ENCODE measurements around the gene XAF1. TPM values are rescaled to one million over a fixed set of nuclear protein-coding genes. Genes with fewer than 3 reads are reported as not detected.
"Not testable (repeated sequence)": the region's sequence is repeated elsewhere in the genome, so short reads cannot be mapped to it uniquely, and the experiment has no call there.

Gene XAF1
- total RNA-seq, 1 donor from 2014 or later: 18.6 TPM

DNA sequence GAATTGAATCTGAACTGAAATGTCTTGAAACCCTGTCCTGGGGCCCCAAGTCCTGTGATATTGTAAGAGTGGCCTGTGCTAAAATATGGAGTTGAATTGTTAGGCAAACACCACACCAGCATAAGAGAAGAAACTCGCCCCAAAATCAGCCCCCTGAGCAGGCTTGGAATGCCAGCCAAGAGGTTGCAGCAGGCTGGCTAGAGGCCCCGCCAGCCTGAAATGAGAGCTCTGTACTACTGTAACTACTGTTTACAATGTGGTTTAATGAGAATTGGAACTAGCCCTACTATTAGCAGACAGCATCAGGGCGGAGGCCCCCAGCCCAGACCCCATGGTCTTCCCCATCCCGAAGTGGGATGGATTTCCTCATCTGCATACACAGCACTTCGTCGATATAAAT is 43.9 kb downstream of the XAF1 start:
- Histone ChIP-seq H3K27me3 (ENCODE audit: low read depth) (peaks cover 41% of the 10 kb centered on the region), H3K27ac (replicated peaks) (no peak overlapping the region), H3K4me1 (no peaks in the 10 kb centered on the region), H3K4me3 (no peak overlapping the region), H3K36me3 (no peaks in the 10 kb centered on the region), H3K9me3 (replicated peaks) (no peaks in the 10 kb centered on the region)
- intact Hi-C loops (cut with micrococcal nuclease): no loop called here
- TF ChIP-seq, protein P1, sequence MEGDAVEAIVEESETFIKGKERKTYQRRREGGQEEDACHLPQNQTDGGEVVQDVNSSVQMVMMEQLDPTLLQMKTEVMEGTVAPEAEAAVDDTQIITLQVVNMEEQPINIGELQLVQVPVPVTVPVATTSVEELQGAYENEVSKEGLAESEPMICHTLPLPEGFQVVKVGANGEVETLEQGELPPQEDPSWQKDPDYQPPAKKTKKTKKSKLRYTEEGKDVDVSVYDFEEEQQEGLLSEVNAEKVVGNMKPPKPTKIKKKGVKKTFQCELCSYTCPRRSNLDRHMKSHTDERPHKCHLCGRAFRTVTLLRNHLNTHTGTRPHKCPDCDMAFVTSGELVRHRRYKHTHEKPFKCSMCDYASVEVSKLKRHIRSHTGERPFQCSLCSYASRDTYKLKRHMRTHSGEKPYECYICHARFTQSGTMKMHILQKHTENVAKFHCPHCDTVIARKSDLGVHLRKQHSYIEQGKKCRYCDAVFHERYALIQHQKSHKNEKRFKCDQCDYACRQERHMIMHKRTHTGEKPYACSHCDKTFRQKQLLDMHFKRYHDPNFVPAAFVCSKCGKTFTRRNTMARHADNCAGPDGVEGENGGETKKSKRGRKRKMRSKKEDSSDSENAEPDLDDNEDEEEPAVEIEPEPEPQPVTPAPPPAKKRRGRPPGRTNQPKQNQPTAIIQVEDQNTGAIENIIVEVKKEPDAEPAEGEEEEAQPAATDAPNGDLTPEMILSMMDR (IDR thresholded peaks at IDR 0.05; ENCODE audit: borderline replicate concordance): no peak
- DNase-seq: no peak

DNA sequence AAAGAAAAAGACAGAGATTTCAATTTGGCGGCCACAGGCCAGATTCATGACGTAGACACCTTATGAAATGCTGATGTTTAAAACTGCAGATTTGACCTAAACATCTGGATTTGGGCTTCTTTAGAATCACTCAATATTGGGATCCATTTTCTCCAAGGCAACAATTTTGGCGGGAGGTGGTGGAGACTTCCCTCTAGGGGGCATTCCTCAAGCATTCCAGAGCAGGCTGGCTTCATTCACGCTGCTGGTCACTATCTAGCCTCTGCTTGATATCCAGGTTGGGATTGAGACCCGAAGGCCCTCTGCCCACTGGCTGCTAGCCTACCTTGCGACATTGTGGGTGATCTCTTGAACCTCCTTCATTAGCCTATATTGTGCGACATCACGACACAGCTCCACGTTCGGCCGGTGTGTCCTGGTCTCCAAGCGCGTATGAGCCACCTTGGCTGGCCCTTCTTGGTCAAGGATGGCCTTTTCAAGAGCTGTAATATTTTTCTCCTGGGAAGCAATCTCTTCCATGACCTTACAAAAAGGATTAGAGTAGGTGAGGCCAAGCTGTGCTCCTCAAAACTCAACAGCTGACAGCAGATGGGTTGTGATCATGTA is 44.7 kb downstream of the XAF1 start:
- Histone ChIP-seq H3K36me3 (no peaks in the 10 kb centered on the region), H3K4me1 (no peaks in the 10 kb centered on the region), H3K27ac (replicated peaks) (no peak overlapping the region), H3K4me3 (no peak overlapping the region), H3K9me3 (replicated peaks) (no peaks in the 10 kb centered on the region), H3K27me3 (ENCODE audit: low read depth) (peaks cover 41% of the 10 kb centered on the region)
- intact Hi-C loops (cut with micrococcal nuclease): no loop called here
- no peak for DNase-seq
- TF ChIP-seq, protein P1 (IDR thresholded peaks at IDR 0.05; ENCODE audit: borderline replicate concordance): peak; percentile 58

DNA sequence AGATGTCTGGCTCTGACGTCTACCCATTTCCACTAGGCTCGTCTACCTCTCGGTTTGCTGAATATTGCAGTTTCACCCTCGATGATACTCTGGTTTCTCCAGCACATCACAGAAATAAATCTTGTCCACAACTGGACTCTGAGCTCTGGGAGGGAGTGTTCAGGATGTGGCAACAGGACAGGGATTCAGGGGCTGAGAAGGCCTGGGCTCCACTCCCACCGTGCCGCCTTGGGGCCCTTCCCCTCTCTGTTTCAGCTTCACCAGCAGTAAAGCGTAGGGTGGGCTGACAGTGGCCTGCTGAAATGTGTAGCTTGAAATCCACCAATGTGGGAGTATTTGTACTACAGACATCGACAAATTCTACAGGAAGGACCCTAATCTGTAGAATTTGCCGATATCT is 55.7 kb downstream of the XAF1 start:
- Histone ChIP-seq H3K27me3 (ENCODE audit: low read depth) (peaks cover 74% of the 10 kb centered on the region), H3K27ac (replicated peaks) (no peak overlapping the region), H3K9me3 (replicated peaks) (peaks cover 20% of the 10 kb centered on the region), H3K36me3 (no peaks in the 10 kb centered on the region), H3K4me1 (no peaks in the 10 kb centered on the region), H3K4me3 (no peak overlapping the region)
- intact Hi-C loops (cut with micrococcal nuclease): no loop called here
- TF ChIP-seq, protein P1 (IDR thresholded peaks at IDR 0.05; ENCODE audit: borderline replicate concordance): no peak
- DNase-seq: no peak

DNA sequence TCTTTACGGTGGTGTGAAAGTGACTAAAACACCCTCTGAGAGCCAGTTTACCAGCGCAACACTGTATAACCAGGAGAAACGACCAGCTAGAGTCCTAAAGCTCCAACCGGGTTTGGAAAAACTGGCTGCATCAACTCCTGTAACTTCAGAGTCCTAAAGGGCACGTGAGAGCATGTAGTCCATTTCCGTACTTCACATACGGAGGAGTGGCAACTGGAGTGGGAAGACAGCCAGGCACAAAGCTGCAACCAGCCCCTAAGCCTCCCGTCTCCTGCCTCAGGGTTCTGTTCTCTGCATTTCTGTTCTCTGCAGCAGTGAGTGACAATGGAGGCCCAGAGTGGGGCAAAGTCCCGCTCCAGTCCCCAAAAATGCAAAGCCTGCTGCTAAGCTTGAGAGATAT is 56.4 kb downstream of the XAF1 start:
- H3K27me3 ChIP-seq (ENCODE audit: low read depth): peaks cover 79% of the 10 kb centered on the region
- no peak overlapping the region for H3K4me3 ChIP-seq
- H3K27ac ChIP-seq (replicated peaks): no peak overlapping the region
- intact Hi-C loops (cut with micrococcal nuclease): no loop called here
- no peaks in the 10 kb centered on the region for H3K36me3 ChIP-seq
- H3K9me3 ChIP-seq (replicated peaks): peaks cover 20% of the 10 kb centered on the region
- DNase-seq: no peak
- TF ChIP-seq, protein P1 (IDR thresholded peaks at IDR 0.05; ENCODE audit: borderline replicate concordance): no peak
- H3K4me1 ChIP-seq: no peaks in the 10 kb centered on the region

DNA sequence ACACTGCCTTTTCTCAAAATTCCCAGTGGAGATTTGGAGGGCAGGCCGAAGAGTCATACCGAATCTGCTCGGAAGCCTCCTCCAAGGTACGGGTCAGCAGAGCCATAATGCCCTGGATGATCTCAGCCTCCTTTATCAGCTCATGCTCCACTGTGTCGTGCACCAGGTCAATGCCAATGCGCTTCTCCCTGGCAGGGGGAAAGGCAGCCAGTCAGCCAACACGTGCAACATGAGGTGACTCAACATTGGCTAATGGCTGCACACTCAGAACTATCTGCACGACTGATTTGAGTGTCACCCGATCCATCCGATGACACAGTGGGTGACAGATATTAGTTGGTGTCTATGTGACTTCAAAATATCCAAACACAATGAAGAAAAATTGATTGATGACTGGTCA is 59.9 kb downstream of the XAF1 start:
- intact Hi-C loops (cut with micrococcal nuclease): no loop called here
- TF ChIP-seq, protein P1 (IDR thresholded peaks at IDR 0.05; ENCODE audit: borderline replicate concordance): no peak
- H3K27ac ChIP-seq (replicated peaks): no peak overlapping the region

DNA sequence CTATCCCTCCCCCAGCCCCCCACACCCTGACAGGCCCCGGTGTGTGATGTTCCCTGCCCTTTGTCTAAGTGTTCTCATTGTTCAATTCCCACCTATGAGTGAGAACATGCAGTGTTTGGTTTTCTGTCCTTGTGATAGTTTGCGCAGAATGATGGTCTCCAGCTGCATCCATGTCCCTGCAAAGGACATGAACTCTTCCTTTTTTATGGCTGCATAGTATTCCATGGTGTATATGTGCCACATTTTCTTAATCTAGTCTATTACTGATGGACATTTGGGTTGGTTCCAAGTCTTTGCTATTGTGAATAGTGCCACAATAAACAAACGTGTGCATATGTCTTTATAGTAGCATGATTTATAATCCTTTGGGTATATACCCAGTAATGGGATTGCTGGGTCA is 60.5 kb downstream of the XAF1 start:
- peaks cover 18% of the 10 kb centered on the region for H3K9me3 ChIP-seq (replicated peaks)
- H3K36me3 ChIP-seq; DNase-seq; H3K4me1 ChIP-seq; intact Hi-C loops (cut with micrococcal nuclease); H3K27ac ChIP-seq (replicated peaks); H3K4me3 ChIP-seq: not testable (repeated sequence)
- H3K27me3 ChIP-seq (ENCODE audit: low read depth): peaks cover 58% of the 10 kb centered on the region

More for the DNA sequence above, 59.9 kb downstream of the XAF1 start:
- no peak overlapping the region for H3K4me3 ChIP-seq
- no peaks in the 10 kb centered on the region for H3K36me3 ChIP-seq
- no peaks in the 10 kb centered on the region for H3K4me1 ChIP-seq
- peaks cover 64% of the 10 kb centered on the region for H3K27me3 ChIP-seq (ENCODE audit: low read depth)
- no peak for DNase-seq
- H3K9me3 ChIP-seq (replicated peaks): peaks cover 12% of the 10 kb centered on the region
